ENCODE results near the gene NINJ2. TPM values are rescaled to one million over a fixed set of nuclear protein-coding genes. Genes with fewer than 3 reads are reported as not detected.

The NINJ2 gene
- total and polyA plus RNA-seq, 7 donors, result 11.8 to 66.6 (median 33.1) TPM

- peaks cover 0 to 4% (median 0%) of the 10 kb centered on the region in 3 donors for H3K27me3 ChIP-seq (ENCODE audit: insufficient read depth in 3 of 3, low read length in 2 of 3)
- H3K36me3 ChIP-seq (ENCODE audit: insufficient read depth in 1 of 2, low read depth in 1 of 2), result no peaks in the 10 kb centered on the region
- peaks cover 3% of the 10 kb centered on the region for H3K4me1 ChIP-seq
- DNase-seq (no peak), ATAC-seq (no peak)
- no peak overlapping the region for H3K4me3 ChIP-seq
- no peaks in the 10 kb centered on the region for H3K9me3 ChIP-seq
- intact Hi-C loops (cut with DNase I), result loop anchor here in 1 of 2 donors (2.0 kb wide), 1 partner anchor 90 kb away; no protein-coding TSS in a partner anchor
- H3K27ac ChIP-seq, result no peak overlapping the region
- WGBS, 3 donors, result 70 to 82% (median 77%) methylated on average over 9 of the region's 9 CpGs
- no peak for TF ChIP-seq CTCF (IDR thresholded peaks at IDR 0.05)
Observed at GRCh38 chr12:544941-545635, 118.2 kb downstream of the NINJ2 start.

GRCh38 chr12:544142-544541 is 119.1 kb downstream of the NINJ2 start:
- Histone ChIP-seq H3K4me3 (no peak overlapping the region), H3K36me3 (ENCODE audit: insufficient read depth in 1 of 2, low read depth in 1 of 2) (no peaks in the 10 kb centered on the region), H3K27ac (no peak overlapping the region), H3K27me3 (ENCODE audit: insufficient read depth in 3 of 3, low read length in 2 of 3) (peaks cover 0 to 4% (median 0%) of the 10 kb centered on the region in 3 donors), H3K9me3 (no peaks in the 10 kb centered on the region), H3K4me1 (peaks cover 3% of the 10 kb centered on the region)
- intact Hi-C loops (cut with DNase I), result loop anchor here in 1 of 2 donors (2.0 kb wide), 1 partner anchor 89 kb away; no protein-coding TSS in a partner anchor
- no peak for TF ChIP-seq CTCF (IDR thresholded peaks at IDR 0.05)
- no peak for ATAC-seq
- 83 to 96% (median 89%) methylated on average over 8 of the region's 8 CpGs for WGBS, 3 donors
- DNase-seq, result no peak

- TF ChIP-seq CTCF (IDR thresholded peaks at IDR 0.05), result no peak
- Histone ChIP-seq H3K36me3 (ENCODE audit: insufficient read depth in 1 of 2, low read depth in 1 of 2) (no peaks in the 10 kb centered on the region), H3K27ac (no peak overlapping the region), H3K4me3 (no peak overlapping the region), H3K27me3 (ENCODE audit: insufficient read depth in 3 of 3, low read length in 2 of 3) (peaks cover 0 to 4% (median 0%) of the 10 kb centered on the region in 3 donors), H3K9me3 (no peaks in the 10 kb centered on the region), H3K4me1 (peaks cover 3% of the 10 kb centered on the region)
- 77 to 95% (median 77%) methylated on average over 7 to 8 of the region's 9 CpGs for WGBS, 3 donors
- ATAC-seq (no peak), DNase-seq (no peak)
- intact Hi-C loops (cut with DNase I), result no loop called here
Observed at GRCh38 chr12:543114-543451, 120.2 kb downstream of the NINJ2 start.

- DNase-seq, result no peak
- H3K4me1 ChIP-seq, result peaks cover 3% of the 10 kb centered on the region
Observed at GRCh38 chr12:542395-543113, 120.7 kb downstream of the NINJ2 start.

More at GRCh38 chr12:542395-543113, 120.7 kb downstream of the NINJ2 start:
- H3K4me3 ChIP-seq, result no peak overlapping the region
- H3K27ac ChIP-seq, result no peak overlapping the region
- TF ChIP-seq CTCF (IDR thresholded peaks at IDR 0.05), result no peak
- ATAC-seq, result no peak
- H3K36me3 ChIP-seq (ENCODE audit: insufficient read depth in 1 of 2, low read depth in 1 of 2), result no peaks in the 10 kb centered on the region
- intact Hi-C loops (cut with DNase I), result no loop called here
- H3K9me3 ChIP-seq, result no peaks in the 10 kb centered on the region
- WGBS, 3 donors, result 52 to 63% (median 57%) methylated on average over 8 of the region's 8 CpGs
- H3K27me3 ChIP-seq (ENCODE audit: insufficient read depth in 3 of 3, low read length in 2 of 3), result peaks cover 0 to 4% (median 0%) of the 10 kb centered on the region in 3 donors
